Neural cell (in vitro differentiated cells): Measurements from ENCODE around the gene SYCP2. TPM values are rescaled to one million over a fixed set of nuclear protein-coding genes. Genes with fewer than 3 reads are reported as not detected.

Experiments
- H2AFZ ChIP-seq: fragments of 200-600, 300-800 bp; sonication (generic), shearing (Covaris generic); 2 replicates; pipeline ENCODE4 v1.6.0; 2014; ENCODE audit warnings: low read depth, mild to moderate bottlenecking, antibody characterized with exemption, low read length, moderate library complexity
- H3F3A ChIP-seq: fragments of 200-600 bp; shearing (Covaris generic); 2 replicates; pipeline ENCODE4 v1.6.1; 2016; ENCODE audit warnings: mild to moderate bottlenecking, moderate library complexity, mixed read lengths, antibody characterized with exemption, low read length; ENCODE audit not compliant: insufficient read depth, poor library complexity, severe bottlenecking
- H3K27ac ChIP-seq: fragments of 200-600, 300-800 bp; sonication (generic), shearing (Covaris generic); 2 replicates; pipeline ENCODE4 v1.5.1; 2014; ENCODE audit warnings: mild to moderate bottlenecking, low read length, moderate library complexity
- H3K27me3 ChIP-seq: fragments of 300-800, 200-600 bp; sonication (generic), shearing (Covaris generic); 2 replicates; pipeline ENCODE4 v1.6.0; 2014; ENCODE audit warnings: mild to moderate bottlenecking, low read depth, low read length, moderate library complexity; ENCODE audit not compliant: insufficient read depth
- H3K36me3 ChIP-seq: fragments of 300-800, 200-600 bp; sonication (generic), shearing (Covaris generic); 2 replicates; pipeline ENCODE4 v1.5.1; 2014; ENCODE audit warnings: mild to moderate bottlenecking, antibody characterized with exemption, low read length, moderate library complexity; ENCODE audit not compliant: insufficient read depth
- H3K4me2 ChIP-seq: fragments of 300-800, 200-600 bp; sonication (generic), shearing (Covaris generic); 2 replicates; pipeline ENCODE4 v1.6.0; 2014; ENCODE audit warnings: mild to moderate bottlenecking, low read length
- H3K4me3 ChIP-seq: fragments of 300-800, 200-600 bp; sonication (generic), shearing (Covaris generic); 2 replicates; pipeline ENCODE4 v1.5.1; 2014; ENCODE audit warnings: mild to moderate bottlenecking, low read length, moderate library complexity
- H3K79me2 ChIP-seq: fragments of 200-600 bp; shearing (Covaris generic); replicated peaks from 2 replicates; pipeline ENCODE4 v1.6.0; 2014; ENCODE audit warnings: mild to moderate bottlenecking, low read length, moderate library complexity; ENCODE audit not compliant: insufficient read depth
- H3K9ac ChIP-seq: fragments of 300-800, 200-600 bp; sonication (generic), shearing (Covaris generic); 2 replicates; pipeline ENCODE4 v1.6.1; 2016; ENCODE audit warnings: mild to moderate bottlenecking, low read length, mixed read lengths
- H3K9me2 ChIP-seq: fragments of 200-600 bp; shearing (Covaris generic); 2 replicates; pipeline ENCODE4 v1.6.1; 2016; ENCODE audit warnings: mild to moderate bottlenecking, low read length, mixed read lengths; ENCODE audit not compliant: insufficient read depth
- H3K9me3 ChIP-seq: fragments of 200-600, 300-800 bp; sonication (generic), shearing (Covaris generic); 2 replicates; pipeline ENCODE4 v1.6.1; 2016; ENCODE audit warnings: mild to moderate bottlenecking, mixed run types, low read length, moderate library complexity, mixed read lengths
- H4K20me1 ChIP-seq: fragments of 200-600 bp; shearing (Covaris generic); 2 replicates; pipeline ENCODE4 v1.6.1; 2016; ENCODE audit warnings: mild to moderate bottlenecking, mixed run types; ENCODE audit not compliant: insufficient read depth
- CTCF ChIP-seq: fragments of 450-650 bp; IDR thresholded peaks from 2 replicates; pipeline ENCODE4 v1.5.1; 2014; ENCODE audit warnings: antibody characterized with exemption, mild to moderate bottlenecking, moderate library complexity; ENCODE audit not compliant: poor library complexity, severe bottlenecking
- EP300 ChIP-seq: fragments of 450-650 bp; conservative IDR thresholded peaks from 2 replicates; pipeline ENCODE4 v1.6.1; 2014; ENCODE audit warnings: antibody characterized with exemption, mild to moderate bottlenecking, moderate library complexity; ENCODE audit not compliant: poor library complexity, severe bottlenecking
- EZH2 ChIP-seq: fragments of 200-600, 300-800 bp; shearing (Covaris generic), sonication (generic); IDR thresholded peaks from 2 replicates; pipeline ENCODE4 v1.6.1; 2014; ENCODE audit warnings: antibody characterized with exemption, low read length, borderline replicate concordance, mild to moderate bottlenecking; ENCODE audit not compliant: insufficient read depth, poor library complexity, severe bottlenecking
- MXI1 ChIP-seq: fragments of 450-650 bp; conservative IDR thresholded peaks from 2 replicates; pipeline ENCODE4 v1.6.1; 2014; ENCODE audit warnings: antibody characterized with exemption, mild to moderate bottlenecking; ENCODE audit not compliant: poor library complexity, severe bottlenecking
- POLR2AphosphoS5 ChIP-seq: IDR thresholded peaks from 2 replicates; pipeline ENCODE4 v1.6.1; 2012
- RAD21 ChIP-seq: fragments of 450-650 bp; conservative IDR thresholded peaks from 2 replicates; pipeline ENCODE4 v1.6.1; 2014; ENCODE audit warnings: antibody characterized with exemption, mild to moderate bottlenecking, moderate library complexity
- REST ChIP-seq: IDR thresholded peaks from 2 replicates; pipeline ENCODE4 v1.6.1; 2012; ENCODE audit warnings: borderline replicate concordance
- SMC3 ChIP-seq: fragments of 450-650 bp; conservative IDR thresholded peaks from 2 replicates; pipeline ENCODE4 v1.6.1; 2014; ENCODE audit warnings: antibody characterized with exemption, mild to moderate bottlenecking, moderate library complexity; ENCODE audit not compliant: poor library complexity
- TAF1 ChIP-seq: IDR thresholded peaks from 2 replicates; pipeline ENCODE4 v1.6.1; 2012; ENCODE audit warnings: low read depth
- polyA plus RNA-seq: library from polyadenylated mRNA; depleted of rRNA; stranded (reverse); fragments of >200 nt; gene quantifications from 2 replicates; pipeline ENCODE4 v1.2.3, GENCODE V29; 2014

The SYCP2 gene
- polyA plus RNA-seq, 1 donor from 2014 or later = 1.4 TPM

- H3K9me3 ChIP-seq = peaks cover 4% of the 10 kb centered on the region
- no peak overlapping the region for H2AFZ ChIP-seq
- no peak overlapping the region for H3K9ac ChIP-seq
- TF ChIP-seq TAF1 = no peak
- TF ChIP-seq RAD21 = no peak
- TF ChIP-seq MXI1 = no peak
- TF ChIP-seq CTCF = no peak
- no peak for TF ChIP-seq SMC3
- TF ChIP-seq POLR2AphosphoS5 = no peak
- no peak for TF ChIP-seq EP300
- no peak for TF ChIP-seq EZH2
- no peak for TF ChIP-seq REST
- no peaks in the 10 kb centered on the region for H3F3A ChIP-seq
- H3K79me2 ChIP-seq = no peaks in the 10 kb centered on the region
- no peaks in the 10 kb centered on the region for H3K9me2 ChIP-seq
- H3K27me3 ChIP-seq = no peaks in the 10 kb centered on the region
- no peaks in the 10 kb centered on the region for H4K20me1 ChIP-seq
- H3K4me2 ChIP-seq = no peak overlapping the region
- no peak overlapping the region for H3K4me3 ChIP-seq
- no peak overlapping the region for H3K27ac ChIP-seq
- H3K36me3 ChIP-seq = no peaks in the 10 kb centered on the region
Observed at GRCh38 chr20:59821201-59821600, 112.2 kb downstream of the SYCP2 start.

- H3K9ac ChIP-seq = no peak overlapping the region
- peaks cover 4% of the 10 kb centered on the region for H3K9me3 ChIP-seq
- no peak overlapping the region for H2AFZ ChIP-seq
- no peaks in the 10 kb centered on the region for H3K36me3 ChIP-seq
- no peak overlapping the region for H3K27ac ChIP-seq
- no peak overlapping the region for H3K4me2 ChIP-seq
- no peak overlapping the region for H3K4me3 ChIP-seq
- TF ChIP-seq EP300 = no peak
- no peak for TF ChIP-seq EZH2
- H3K9me2 ChIP-seq = no peaks in the 10 kb centered on the region
- no peaks in the 10 kb centered on the region for H3F3A ChIP-seq
- H3K79me2 ChIP-seq = no peaks in the 10 kb centered on the region
- H4K20me1 ChIP-seq = no peaks in the 10 kb centered on the region
- H3K27me3 ChIP-seq = no peaks in the 10 kb centered on the region
Observed at GRCh38 chr20:59820204-59821041, 113.0 kb downstream of the SYCP2 start.
